Astrocyte of the spinal cord (primary cell): Measurements from ENCODE around the gene UBQLN4.
A peak's percentile ranks its signal among the peaks of the same experiment; 100 is the strongest.
"Not testable (repeated sequence)": the region's sequence is repeated elsewhere in the genome, so short reads cannot be mapped to it uniquely, and the experiment has no call there.

Experiments used
- DNase-seq: peaks from one replicate; pipeline ENCODE4 v3.0.0; 2011; ENCODE audit warnings: low read depth, low spot score
- H3K4me3 ChIP-seq: 2 replicates; pipeline ENCODE4 v1.5.1; 2011; ENCODE audit warnings: low read depth, mild to moderate bottlenecking, low read length, moderate library complexity
- CTCF ChIP-seq: IDR thresholded peaks from 2 replicates; pipeline ENCODE4 v1.5.1; 2012; ENCODE audit warnings: low read depth, mild to moderate bottlenecking, low read length, inconsistent platforms
- in situ Hi-C: cut with HindIII; loops from 2 replicates; pipeline ENCODE4 v1.10.0; 2017; ENCODE audit warnings: low sequenced_read_pairs

Gene UBQLN4

GRCh38 chr1:156052862-156053767, 483 bp downstream of the UBQLN4 start:
- TF ChIP-seq CTCF = peak; percentile 53
- peak overlapping the region; percentile 77 for H3K4me3 ChIP-seq
- in situ Hi-C loops = no loop called here
- DNase-seq = peak; percentile 72

- DNase-seq = no peak
- no peak overlapping the region for H3K4me3 ChIP-seq
- in situ Hi-C loops = no loop called here
- TF ChIP-seq CTCF = no peak
These were observed 2.4 kb downstream of the UBQLN4 start for GRCh38 chr1:156051011-156051725.

GRCh38 chr1:156050376-156050775, 3.2 kb downstream of the UBQLN4 start:
- in situ Hi-C loops = no loop called here
- no peak for DNase-seq
- TF ChIP-seq CTCF = no peak
- H3K4me3 ChIP-seq = no peak overlapping the region

GRCh38 chr1:156048663-156049258, 4.8 kb downstream of the UBQLN4 start:
- in situ Hi-C loops = no loop called here
- TF ChIP-seq CTCF = no peak
- H3K4me3 ChIP-seq = no peak overlapping the region

GRCh38 chr1:156045076-156045475, 8.5 kb downstream of the UBQLN4 start:
- H3K4me3 ChIP-seq = no peak overlapping the region
- in situ Hi-C loops = no loop called here
- DNase-seq = no peak
- TF ChIP-seq CTCF = no peak

More at GRCh38 chr1:156048663-156049258, 4.8 kb downstream of the UBQLN4 start:
- no peak for DNase-seq

- no peak for TF ChIP-seq CTCF
- DNase-seq = no peak
- in situ Hi-C loops = no loop called here
These were observed 10.8 kb downstream of the UBQLN4 start for GRCh38 chr1:156042828-156043227.

GRCh38 chr1:156034991-156035390, 18.6 kb downstream of the UBQLN4 start:
- H3K4me3 ChIP-seq, DNase-seq, in situ Hi-C loops: not testable (repeated sequence)

More at GRCh38 chr1:156042828-156043227, 10.8 kb downstream of the UBQLN4 start:
- H3K4me3 ChIP-seq = no peak overlapping the region
